GM21786 (cell line): ENCODE measurements around the gene VEPH1.

Source experiments
- ATAC-seq: cut with Tn5 transposase; IDR thresholded peaks from one replicate; pipeline ENCODE4 v1.9.1; 2021; ENCODE audit not compliant: unreplicated experiment

VEPH1 gene

DNA sequence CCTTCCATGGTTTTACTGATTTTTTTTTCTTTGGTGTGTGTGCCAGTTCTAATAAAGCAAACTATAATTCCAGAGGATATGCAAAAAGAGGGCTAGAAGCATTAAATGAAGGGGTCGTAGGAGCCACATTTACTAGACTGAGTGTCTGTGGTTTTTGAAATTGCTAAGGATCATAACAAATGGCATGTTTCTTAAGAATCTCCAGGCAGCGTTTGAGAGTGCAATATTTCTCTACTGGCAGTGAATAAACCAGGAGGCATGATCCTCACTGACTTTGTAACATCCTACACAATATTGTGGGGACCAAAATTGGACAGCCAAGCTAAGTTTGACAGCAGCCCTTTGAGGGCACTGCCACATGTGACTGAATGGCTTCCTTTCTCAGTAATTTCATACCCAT is 227.4 kb downstream of the VEPH1 start:
- ATAC-seq: no peak

DNA sequence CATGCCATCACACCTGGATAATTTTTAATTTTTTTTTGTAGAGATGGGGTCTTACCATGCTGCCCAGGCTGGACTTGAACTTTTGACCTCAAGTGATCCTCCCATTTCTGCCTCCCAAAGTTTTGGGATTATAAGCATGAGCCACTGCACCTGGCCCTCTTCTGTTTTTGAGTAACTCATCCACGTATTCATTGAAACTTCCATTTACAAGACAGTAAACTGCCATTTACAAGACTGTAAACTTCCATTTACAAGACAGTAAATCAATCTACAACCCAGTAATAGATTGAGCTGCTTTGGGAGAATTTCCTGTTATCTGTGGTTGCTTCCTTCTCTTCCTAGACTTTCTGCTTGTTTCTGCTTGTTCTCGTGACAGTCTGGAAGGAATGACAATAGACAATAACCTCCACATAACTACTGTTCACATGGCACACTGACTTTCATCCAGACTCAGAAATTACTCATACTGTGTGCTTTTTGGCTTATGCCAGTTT is 228.5 kb downstream of the VEPH1 start:
- ATAC-seq: no peak

DNA sequence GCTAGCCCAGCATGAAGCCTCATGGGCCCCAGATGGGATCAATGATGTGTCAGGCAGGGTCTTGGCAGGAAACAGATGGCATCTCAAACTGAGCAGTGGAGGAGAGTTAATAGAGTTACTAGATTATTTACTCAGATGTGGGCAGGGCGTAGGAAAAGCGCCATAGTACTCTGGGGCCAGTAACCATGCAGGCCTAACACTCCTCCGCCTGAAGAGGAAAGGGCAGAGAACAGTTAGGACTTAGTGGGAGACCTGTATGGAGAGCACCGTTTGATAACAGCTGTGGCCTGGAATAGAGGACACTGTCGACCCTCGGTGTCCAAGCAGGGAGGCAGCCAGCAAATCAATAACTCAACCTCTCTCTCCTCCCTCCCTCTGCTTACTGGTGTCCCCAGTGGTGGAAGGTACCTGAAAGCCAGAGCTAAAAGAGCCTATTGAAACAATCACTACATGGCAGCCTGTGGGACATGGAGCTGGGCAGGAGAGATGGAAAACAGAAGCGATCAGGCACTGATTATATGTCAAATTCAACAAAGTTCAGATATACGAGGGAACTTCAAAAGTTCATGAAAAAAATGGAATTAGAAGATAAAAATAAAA is 231.8 kb downstream of the VEPH1 start:
- ATAC-seq: no peak

DNA sequence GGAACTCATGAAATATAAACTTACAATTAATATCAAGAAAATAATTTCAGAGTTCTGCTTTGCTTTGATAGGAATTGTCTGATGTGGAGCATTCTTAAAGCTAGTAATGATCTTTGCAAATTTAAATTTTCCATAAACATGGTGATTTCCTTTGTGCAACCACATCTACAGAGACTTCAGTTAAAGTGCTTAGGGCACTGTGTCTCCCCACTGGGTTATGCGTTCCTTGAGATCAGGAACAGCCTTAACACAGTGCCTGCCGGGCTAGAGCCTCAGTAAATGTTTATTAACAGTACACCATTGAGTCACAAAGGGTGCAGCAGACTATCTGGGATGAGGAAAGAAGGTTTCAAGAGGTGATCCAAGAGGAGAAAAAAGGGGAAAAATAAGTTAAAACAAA is 235.2 kb downstream of the VEPH1 start:
- ATAC-seq: no peak

DNA sequence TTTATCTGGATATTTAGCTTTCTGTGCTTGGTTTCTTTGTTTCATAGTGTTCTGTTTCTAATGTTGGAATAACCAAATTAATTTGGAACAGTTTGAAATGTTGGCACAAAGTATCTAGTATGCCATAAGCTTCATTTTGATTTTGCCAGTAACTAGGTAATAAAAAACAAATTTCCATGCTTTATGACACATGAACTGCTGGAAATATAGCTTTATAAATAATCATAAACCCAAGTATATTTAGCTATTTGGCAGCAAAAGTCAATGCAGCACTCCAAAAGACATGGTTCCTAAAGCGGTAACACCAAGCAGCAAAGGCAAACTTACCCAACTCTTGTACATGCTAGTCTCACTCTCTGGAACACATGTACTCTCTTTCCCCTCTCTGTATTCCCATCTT is 237.3 kb downstream of the VEPH1 start:
- ATAC-seq: no peak

DNA sequence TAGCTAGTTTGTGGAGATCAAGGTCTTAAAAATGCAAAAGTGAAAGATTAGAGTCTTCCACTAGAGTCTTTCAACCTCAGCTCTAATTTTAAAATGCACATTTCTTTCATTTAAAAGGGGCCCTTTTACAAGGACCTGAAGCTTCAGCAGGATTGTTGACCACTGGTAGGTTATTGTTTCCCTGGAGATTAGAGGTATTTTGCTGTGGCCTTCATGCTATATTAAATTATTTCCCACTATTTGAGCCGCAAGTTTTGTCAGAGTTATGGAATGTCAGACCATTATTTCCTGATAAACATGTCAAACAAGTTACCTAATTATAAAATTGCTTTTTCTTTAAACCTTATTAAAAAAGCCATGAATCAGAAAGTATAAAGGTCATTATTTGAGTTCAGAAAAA is 240.2 kb downstream of the VEPH1 start:
- no peak for ATAC-seq

DNA sequence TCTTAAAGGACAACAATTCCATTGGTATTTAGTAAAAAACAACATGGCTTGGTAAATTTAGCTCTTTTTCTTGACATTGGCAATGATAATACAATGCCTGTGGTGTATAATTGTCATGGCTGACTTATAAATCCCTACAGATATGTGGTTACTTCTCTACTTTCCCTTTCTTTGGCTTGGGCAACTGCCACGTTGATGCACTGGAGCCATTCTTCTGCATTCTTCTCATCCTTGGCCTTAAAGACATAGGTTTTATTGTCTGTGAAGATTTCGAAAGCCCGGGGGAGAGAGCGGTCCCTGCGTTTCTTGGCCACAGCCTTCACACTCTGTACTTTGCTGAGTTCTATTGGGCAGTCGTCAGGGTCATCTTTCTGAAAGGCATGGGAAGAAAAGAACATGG is 242.2 kb downstream of the VEPH1 start:
- no peak for ATAC-seq

DNA sequence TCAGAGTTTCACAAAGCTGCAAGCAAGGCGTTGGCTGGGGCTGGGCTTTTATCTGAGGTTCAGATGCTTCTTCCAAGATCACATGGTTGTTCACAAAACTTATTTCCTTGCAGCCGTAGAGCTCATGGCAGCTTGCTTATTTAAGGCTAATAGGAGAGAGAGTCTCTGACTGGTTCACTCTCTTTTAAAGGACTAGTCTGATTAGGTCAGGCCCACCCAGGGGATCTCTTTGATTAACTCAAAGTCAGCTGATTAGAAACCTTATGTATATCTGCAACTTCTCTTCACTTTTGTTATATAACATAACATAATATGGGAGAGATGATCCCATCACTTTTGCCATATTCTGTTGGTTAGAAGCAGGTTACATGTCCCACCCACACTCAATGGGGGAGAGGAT is 243.4 kb downstream of the VEPH1 start:
- ATAC-seq: no peak

DNA sequence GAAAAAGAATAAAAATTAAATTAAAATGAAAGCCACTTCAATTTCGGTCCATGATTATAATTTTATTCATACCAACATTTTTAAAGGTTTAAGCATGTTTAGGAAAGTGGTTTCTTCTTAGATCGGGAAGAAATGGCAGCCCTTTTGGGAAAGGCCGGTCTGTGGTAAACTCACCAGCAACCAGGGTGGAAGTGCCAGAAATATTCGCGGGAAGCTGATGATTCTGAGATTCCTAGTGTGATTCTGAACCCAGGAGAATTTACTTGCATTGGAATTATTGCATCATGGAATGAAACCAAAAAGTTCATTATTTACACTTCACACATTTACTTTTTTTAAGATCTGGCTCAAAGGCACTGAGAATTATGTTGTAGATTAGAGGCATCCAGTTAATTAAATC is 246.1 kb downstream of the VEPH1 start:
- no peak for ATAC-seq

DNA sequence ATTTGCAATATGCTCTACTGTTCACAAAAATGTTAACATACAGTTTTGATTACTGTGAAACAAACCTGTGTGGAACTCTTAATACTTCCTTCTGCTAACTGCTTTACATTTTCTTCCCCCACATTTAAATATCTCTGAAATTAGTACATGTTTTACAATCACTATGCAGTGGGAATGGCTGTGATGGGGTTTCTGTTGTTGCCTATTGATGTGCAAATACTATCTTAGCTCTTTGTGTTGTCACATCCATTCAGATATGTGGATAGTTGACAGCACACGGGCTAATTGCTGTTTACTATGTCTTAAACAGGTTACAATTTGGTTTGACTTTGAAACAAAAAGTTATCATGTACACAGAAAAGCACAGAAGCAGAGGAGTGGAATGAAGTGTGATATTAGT is 247.4 kb downstream of the VEPH1 start:
- ATAC-seq: no peak

DNA sequence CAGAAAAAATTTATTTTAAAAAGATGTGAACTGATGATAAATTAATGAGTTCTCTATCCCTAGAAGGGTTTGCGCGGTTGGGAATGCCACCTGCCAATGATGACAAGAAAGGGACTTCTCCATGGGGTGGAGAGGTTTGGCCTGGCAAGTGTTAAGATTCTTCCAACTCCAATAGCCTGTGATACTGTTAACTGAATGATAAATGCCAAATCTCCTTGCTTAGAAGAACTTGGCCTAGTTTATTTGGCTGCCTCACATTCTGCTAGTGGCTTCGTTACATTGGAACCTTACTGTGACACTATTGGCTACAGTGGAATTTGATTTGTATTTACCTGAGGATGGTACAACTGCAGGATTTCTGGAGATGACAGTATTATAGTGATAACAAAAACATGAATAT is 251.5 kb downstream of the VEPH1 start:
- no peak for ATAC-seq

DNA sequence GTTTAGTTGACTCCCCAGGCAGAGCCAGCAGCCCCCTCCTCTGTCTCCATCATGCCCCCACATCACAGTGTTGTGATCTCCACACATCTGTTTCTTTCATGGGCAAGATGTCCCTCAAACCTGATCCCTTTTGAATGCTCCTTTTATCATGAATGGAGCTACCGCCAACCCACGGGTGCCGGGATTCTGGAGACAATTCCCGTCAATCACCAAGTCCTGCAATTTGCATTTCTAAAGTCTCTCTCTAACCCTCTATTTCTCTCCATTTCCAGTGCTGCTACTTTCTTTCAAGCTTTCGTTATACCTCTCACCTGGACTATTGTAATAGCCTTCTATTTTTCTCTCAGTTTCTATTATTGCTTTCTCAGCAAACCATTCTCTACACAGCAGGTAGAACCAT is 253.6 kb downstream of the VEPH1 start:
- ATAC-seq: no peak

DNA sequence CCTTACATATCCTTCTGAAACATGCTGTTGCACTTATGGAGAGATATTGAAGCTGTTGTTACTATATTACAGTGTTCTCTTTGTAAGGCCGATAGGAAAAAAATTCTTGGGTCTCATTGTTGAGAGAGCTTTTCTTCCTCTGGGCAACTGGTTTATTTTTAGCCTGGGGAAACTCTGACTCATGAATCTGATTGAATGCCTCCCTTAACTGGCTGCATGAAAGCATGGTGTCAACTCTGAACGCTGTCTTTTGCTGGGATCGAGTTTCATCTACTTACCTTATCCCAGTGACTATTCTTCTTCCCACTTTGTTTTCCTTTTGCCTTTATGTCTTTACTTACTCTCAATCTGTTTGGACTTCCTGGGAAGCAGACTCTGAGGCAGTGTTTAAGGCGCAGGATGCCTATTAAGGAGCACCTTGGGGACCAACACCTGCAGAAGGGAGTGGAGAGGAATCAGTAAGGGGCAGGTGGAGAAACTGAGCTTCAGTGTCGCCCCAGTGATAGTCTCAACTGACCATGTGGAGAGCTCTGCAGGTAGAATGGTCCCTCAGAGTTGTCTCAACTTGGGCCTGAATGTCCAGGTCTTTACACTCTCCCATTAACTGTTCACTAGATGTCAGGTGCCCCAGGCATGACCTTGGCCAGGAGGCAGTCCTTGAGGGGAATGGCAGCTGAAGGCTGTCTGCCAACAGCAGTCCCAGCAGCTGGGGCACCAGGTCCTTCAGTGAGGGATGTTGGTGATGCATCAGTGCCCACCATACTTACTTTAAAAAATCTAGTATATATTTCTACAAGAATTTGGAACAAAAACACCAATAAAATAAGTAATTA is 254.4 kb downstream of the VEPH1 start:
- ATAC-seq: no peak

DNA sequence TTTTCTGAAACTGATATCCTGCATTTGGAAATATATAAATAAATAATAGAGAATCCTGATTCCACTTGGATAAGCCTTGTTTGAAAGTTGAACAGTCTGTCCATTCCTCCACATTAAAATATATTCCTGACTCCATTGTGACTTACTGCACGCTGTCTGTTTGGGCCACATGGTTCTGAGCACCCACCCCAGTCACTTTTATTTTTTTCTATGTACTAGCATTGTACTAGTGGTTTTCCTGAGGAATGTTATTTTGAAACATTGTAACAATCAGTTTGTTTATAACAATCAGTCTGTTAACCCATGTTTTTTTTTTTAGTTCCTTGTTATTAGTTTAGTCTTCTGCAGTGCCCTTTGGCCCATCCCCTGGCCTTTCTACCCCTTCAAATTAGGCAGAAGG is 255.8 kb downstream of the VEPH1 start:
- ATAC-seq: no peak

DNA sequence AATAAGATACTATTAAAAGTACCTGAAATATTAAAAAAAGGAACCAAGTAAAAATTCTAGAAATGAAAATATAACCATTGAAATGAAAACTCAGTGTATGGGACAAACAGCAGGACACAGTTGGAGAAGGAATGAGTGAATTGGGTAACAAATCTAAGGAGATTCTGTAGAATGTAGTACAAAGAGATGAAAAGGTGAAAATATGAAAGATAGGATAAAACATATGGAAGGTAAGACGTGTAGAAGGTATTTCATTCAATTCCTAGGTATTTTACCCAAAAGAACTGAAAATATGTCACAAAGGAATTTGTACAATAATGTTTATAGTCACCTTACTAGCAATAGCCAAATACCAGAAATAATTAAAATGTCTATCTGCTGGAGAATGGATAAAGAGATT is 260.4 kb downstream of the VEPH1 start:
- no peak for ATAC-seq

DNA sequence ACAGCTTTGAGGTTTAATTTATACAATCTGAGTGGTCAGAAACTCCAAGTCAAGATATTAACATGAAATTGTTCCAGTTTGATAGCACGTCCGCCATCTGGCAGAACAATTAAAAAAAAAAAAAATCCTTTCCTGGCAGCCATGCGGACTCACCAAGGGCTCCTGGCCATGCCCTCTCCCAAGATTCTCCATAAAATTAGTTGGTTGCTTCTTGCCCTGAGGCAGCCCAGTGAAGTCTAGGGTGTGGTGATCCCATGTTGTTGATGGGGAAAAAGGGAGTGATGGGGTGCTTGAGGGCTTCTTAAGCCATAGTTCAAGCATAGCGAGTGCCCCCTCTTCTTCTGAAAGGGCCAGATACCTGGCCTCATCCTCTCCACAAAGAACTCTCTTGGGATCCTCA is 261.6 kb downstream of the VEPH1 start:
- ATAC-seq: no peak

DNA sequence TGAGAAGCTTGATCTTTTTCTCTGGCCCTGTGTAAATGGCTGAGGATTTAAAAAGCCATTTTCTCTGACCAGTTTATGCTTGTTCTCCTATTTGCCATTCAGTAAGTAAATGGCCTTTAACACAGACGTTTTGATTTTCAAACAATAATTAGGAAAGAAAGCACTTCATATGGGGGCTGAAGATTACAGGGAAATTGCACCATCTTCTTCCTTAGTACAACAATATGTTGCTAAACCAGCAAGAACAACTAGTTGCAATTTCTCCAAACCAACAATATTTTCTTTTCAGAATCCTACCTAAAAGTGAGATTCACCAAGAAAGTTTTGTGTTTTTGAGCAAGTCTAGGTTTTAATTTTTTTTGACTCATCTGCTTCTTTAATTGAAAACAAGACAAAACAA is 262.8 kb downstream of the VEPH1 start:
- no peak for ATAC-seq

DNA sequence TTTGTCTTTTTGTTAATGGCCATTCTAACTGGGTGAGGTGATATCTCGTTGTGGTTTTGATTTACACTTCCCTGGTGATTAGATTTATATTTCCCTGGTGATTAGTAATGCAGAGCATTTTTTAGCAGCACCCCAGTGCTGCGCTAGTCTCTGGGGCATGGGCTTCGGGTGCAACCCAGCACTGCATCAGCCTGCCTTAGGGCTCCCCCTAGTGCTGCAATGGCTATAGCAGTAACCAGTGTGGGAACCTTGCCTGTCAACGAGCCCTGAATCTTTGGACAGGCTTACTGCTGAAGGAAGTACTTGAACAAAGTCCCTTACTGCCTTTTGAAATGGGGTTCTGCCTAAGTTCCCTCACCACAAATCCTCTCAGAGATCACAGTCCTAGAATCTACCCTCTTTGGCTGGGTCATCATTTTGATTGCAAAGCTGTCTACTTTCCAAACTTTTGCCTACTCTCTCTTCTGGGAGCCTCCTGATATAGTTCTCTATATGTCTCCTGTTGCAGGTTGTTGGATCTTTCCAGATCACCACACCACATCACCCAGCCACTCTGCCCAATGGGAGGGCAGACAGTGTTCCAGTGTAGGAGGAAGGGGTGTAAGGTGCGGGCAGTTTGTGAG is 264.0 kb downstream of the VEPH1 start:
- peak; percentile 99 for ATAC-seq

DNA sequence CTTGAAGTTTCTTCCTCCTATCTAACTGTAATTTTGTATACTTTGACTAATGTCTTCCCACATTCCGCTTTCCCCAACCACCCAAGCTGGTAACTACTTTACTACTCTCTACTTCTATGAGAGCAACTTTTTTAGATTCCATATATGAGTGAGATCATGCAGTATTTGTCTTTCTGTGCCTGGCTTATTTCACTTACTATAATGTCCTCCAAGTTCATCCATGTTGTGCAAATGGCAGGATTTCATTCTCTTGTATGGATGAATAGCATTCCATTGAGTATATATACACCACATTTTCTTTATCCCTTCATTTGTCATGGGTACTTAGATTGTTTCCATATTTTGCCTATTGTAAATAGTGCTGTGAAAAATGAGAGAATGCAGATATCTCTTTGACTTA is 264.8 kb downstream of the VEPH1 start:
- no peak for ATAC-seq

DNA sequence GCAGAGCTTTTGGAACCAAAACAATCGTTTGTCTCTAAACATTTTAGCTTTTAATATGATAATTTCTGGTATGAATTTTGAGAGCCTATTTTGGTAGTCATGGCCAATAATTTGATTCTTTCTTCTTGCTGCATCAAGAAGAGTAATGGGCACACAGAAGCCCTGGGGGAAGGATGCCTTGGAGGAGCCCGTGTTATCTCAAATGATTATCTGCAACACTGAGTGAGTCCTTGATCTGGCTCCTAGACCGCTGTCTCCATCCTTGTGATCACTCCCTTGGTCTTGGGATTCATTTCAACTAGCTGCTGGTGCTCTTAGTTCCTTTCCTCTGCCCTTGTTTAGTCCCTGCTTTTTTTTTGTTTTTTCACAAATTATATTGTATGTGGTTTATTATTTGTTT is 265.3 kb downstream of the VEPH1 start:
- no peak for ATAC-seq

DNA sequence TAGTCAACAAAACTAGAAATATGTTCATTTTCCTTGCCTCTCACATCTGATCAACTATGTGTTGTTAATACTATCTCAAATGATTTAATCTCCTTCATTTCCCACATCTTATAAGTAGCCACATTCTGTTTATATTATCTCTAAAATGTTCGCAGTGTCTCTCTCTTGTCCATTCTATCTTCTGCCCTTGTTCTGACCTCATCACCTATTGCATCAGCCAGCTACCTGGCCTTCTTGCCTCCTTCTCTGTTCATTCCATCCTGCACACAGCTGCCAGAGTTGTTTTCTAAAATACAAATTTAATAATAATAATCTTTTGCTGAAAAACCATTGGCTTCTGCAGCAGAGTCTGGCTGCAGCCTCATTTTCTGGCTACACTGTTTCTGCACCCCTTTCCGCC is 267.9 kb downstream of the VEPH1 start:
- no peak for ATAC-seq

DNA sequence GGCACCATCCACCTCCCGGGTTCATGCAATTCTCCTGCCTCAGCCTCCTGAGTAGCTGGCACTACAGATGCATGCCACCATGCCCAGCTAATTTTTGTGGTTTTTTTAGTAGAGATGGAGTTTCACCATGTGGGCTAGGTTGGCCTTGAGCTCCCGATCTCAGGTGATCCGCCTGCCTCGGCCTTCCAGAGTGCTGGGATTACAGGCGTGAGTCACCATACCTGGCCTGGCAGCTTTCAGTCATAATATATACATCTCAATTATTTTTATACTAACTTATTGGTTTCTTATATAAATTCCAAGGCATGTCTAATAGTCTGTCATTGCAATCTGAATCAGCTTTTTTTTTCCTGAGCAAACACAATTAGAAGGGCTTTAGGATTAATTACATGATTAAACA is 269.3 kb downstream of the VEPH1 start:
- no peak for ATAC-seq
